ENCODE measurements around the gene PALLD.
"Not testable (repeated sequence)": the region's sequence is repeated elsewhere in the genome, so short reads cannot be mapped to it uniquely, and the experiment has no call there.

The PALLD gene

GRCh38 chr4:168699224-168699878 lies 202.5 kb downstream of the PALLD start:
- no peaks in the 10 kb centered on the region for H3K9me3 Mint-ChIP-seq
- TF ChIP-seq, protein P1, sequence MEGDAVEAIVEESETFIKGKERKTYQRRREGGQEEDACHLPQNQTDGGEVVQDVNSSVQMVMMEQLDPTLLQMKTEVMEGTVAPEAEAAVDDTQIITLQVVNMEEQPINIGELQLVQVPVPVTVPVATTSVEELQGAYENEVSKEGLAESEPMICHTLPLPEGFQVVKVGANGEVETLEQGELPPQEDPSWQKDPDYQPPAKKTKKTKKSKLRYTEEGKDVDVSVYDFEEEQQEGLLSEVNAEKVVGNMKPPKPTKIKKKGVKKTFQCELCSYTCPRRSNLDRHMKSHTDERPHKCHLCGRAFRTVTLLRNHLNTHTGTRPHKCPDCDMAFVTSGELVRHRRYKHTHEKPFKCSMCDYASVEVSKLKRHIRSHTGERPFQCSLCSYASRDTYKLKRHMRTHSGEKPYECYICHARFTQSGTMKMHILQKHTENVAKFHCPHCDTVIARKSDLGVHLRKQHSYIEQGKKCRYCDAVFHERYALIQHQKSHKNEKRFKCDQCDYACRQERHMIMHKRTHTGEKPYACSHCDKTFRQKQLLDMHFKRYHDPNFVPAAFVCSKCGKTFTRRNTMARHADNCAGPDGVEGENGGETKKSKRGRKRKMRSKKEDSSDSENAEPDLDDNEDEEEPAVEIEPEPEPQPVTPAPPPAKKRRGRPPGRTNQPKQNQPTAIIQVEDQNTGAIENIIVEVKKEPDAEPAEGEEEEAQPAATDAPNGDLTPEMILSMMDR (IDR thresholded peaks at IDR 0.05; ENCODE audit: unreplicated experiment in 3 of 3) = no peak
- no peaks in the 10 kb centered on the region for H3K27me3 Mint-ChIP-seq (ENCODE audit: low read depth)
- peaks cover 27% of the 10 kb centered on the region for H3K4me1 Mint-ChIP-seq
- H3K27ac Mint-ChIP-seq = no peak overlapping the region
- H3K4me3 Mint-ChIP-seq = no peak overlapping the region
- peaks cover 48% of the 10 kb centered on the region for H3K36me3 Mint-ChIP-seq (ENCODE audit: low read depth)

- Mint-ChIP-seq H3K4me3 (no peak overlapping the region), H3K36me3 (ENCODE audit: low read depth) (peaks cover 55% of the 10 kb centered on the region)
- TF ChIP-seq, protein P1 (IDR thresholded peaks at IDR 0.05; ENCODE audit: unreplicated experiment in 3 of 3) = no peak
Observed at GRCh38 chr4:168701061-168701460, 204.2 kb downstream of the PALLD start.

DNA sequence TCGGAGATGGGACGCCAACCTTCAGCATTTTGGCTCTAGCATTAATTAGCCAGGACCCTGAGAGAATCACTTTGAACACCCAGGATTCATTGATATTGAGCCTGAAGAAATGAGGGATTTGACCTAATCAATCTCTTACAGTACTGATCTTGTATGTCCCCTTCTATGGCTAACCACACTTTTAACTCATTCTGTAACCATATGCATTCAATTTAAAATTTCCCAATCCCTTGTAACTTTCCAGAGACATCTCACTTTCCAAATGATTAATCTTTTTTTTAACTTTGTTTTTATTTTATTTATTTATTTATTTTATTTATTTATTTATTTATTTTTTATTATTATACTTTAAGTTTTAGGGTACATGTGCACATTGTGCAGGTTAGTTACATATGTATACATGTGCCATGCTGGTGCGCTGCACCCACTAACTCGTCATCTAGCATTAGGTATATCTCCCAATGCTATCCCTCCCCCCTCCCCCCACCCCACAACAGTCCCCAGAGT lies 205.8 kb downstream of the PALLD start:
- not testable (repeated sequence) for H3K27me3 Mint-ChIP-seq (ENCODE audit: low read depth); H3K27ac Mint-ChIP-seq; H3K4me3 Mint-ChIP-seq; H3K4me1 Mint-ChIP-seq; H3K9me3 Mint-ChIP-seq
- peaks cover 55% of the 10 kb centered on the region for H3K36me3 Mint-ChIP-seq (ENCODE audit: low read depth)

More at GRCh38 chr4:168701061-168701460, 204.2 kb downstream of the PALLD start:
- H3K27me3 Mint-ChIP-seq (ENCODE audit: low read depth) = no peaks in the 10 kb centered on the region
- no peak overlapping the region for H3K27ac Mint-ChIP-seq
- H3K9me3 Mint-ChIP-seq = no peaks in the 10 kb centered on the region
- H3K4me1 Mint-ChIP-seq = peaks cover 17% of the 10 kb centered on the region

- no peaks in the 10 kb centered on the region for H3K9me3 Mint-ChIP-seq
- TF ChIP-seq, protein P1 (IDR thresholded peaks at IDR 0.05; ENCODE audit: unreplicated experiment in 3 of 3) = no peak
- no peaks in the 10 kb centered on the region for H3K27me3 Mint-ChIP-seq (ENCODE audit: low read depth)
- peaks cover 7% of the 10 kb centered on the region for H3K4me1 Mint-ChIP-seq
- peak overlapping the region in 1 of 3 experiments; percentile 49 for H3K27ac Mint-ChIP-seq
- H3K4me3 Mint-ChIP-seq = no peak overlapping the region
- H3K36me3 Mint-ChIP-seq (ENCODE audit: low read depth) = peaks cover 61% of the 10 kb centered on the region
Observed at GRCh38 chr4:168705121-168705520, 208.3 kb downstream of the PALLD start.

- peaks cover 25% of the 10 kb centered on the region for H3K4me1 Mint-ChIP-seq
- no peaks in the 10 kb centered on the region for H3K27me3 Mint-ChIP-seq (ENCODE audit: low read depth)
- H3K36me3 Mint-ChIP-seq (ENCODE audit: low read depth) = peaks cover 67% of the 10 kb centered on the region
- H3K27ac Mint-ChIP-seq = no peak overlapping the region
- no peak overlapping the region for H3K4me3 Mint-ChIP-seq
- TF ChIP-seq, protein P1 (IDR thresholded peaks at IDR 0.05; ENCODE audit: unreplicated experiment in 3 of 3) = no peak
- no peaks in the 10 kb centered on the region for H3K9me3 Mint-ChIP-seq
Observed at GRCh38 chr4:168707205-168707604, 210.4 kb downstream of the PALLD start.

DNA sequence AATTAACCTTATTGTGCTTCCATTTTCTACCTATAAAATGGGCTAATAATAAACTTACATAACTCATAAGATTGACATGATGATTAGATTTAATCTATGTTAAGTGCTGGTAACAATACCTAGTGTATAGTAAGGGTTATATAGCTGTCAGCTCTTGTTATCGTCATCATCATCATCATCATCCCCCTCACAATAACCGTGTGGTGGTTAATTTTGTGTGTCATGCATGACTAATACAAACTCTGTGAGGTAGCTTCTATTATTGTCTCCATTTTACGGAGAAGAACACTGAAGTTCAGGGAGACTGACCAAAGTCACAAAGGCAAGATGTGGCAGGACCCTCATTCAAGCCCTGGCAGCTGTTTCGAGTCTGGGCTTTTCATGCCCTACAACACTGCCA lies 211.3 kb downstream of the PALLD start:
- no peak overlapping the region for H3K4me3 Mint-ChIP-seq
- no peaks in the 10 kb centered on the region for H3K9me3 Mint-ChIP-seq
- TF ChIP-seq, protein P1 (IDR thresholded peaks at IDR 0.05; ENCODE audit: unreplicated experiment in 3 of 3) = no peak
- H3K36me3 Mint-ChIP-seq (ENCODE audit: low read depth) = peaks cover 63% of the 10 kb centered on the region
- no peaks in the 10 kb centered on the region for H3K27me3 Mint-ChIP-seq (ENCODE audit: low read depth)
- H3K27ac Mint-ChIP-seq = no peak overlapping the region
- H3K4me1 Mint-ChIP-seq = peaks cover 27% of the 10 kb centered on the region

Data from nephron (organoid).